WTC11 (cell line): ENCODE measurements around the gene SUMO1. TPM values are rescaled to one million over a fixed set of nuclear protein-coding genes. Genes with fewer than 3 reads are reported as not detected.

Source experiments
- ATAC-seq: fragments of 200-7000 bp; cut with Tn5 transposase; 2 replicates; pipeline ENCODE4 v1.10.0; 2021; ENCODE audit warnings: mild to moderate bottlenecking, moderate library complexity
- CTCF ChIA-PET: fragments of 300-600 bp; sonication (Branson Sonifier 250); formaldehyde crosslinking; loops from one replicate; lab custom pipeline; 2021; ENCODE audit warnings: antibody characterized with exemption; lab: Charles Lee
- POLR2A ChIA-PET: fragments of 350-600 bp; sonication (Branson Sonifier 250); formaldehyde crosslinking; loops from one replicate; lab custom pipeline; 2021; ENCODE audit warnings: antibody characterized with exemption; lab: Charles Lee
- DNase-seq: peaks from one replicate; pipeline ENCODE4 v3.0.0; 2021; ENCODE audit warnings: low spot score
- H3K27ac Mint-ChIP-seq: 2 replicates; pipeline ENCODE4 v1.8.0; 2021; ENCODE audit warnings: mixed read lengths
- H3K27me3 Mint-ChIP-seq: 2 replicates; pipeline ENCODE4 v1.8.0; 2021; ENCODE audit warnings: low read depth, mild to moderate bottlenecking, moderate library complexity, mixed read lengths
- H3K36me3 Mint-ChIP-seq: 2 replicates; pipeline ENCODE4 v1.8.0; 2021; ENCODE audit warnings: mixed read lengths
- H3K4me1 Mint-ChIP-seq: 2 replicates; pipeline ENCODE4 v1.8.0; 2022; ENCODE audit warnings: mixed read lengths
- H3K4me3 Mint-ChIP-seq: 2 replicates; pipeline ENCODE4 v1.8.0; 2021; ENCODE audit warnings: mild to moderate bottlenecking, moderate library complexity, mixed read lengths
- H3K9me3 Mint-ChIP-seq: 2 replicates; pipeline ENCODE4 v1.8.0; 2021; ENCODE audit warnings: mixed read lengths
- ATF1 ChIP-seq: sonication (generic); formaldehyde crosslinking; IDR thresholded peaks from 2 replicates; pipeline ENCODE4 v1.8.1; 2023; ENCODE audit warnings: mild to moderate bottlenecking, moderate library complexity, missing genetic modification reagents
- ETV6 ChIP-seq: sonication (generic); formaldehyde crosslinking; IDR thresholded peaks from 2 replicates; pipeline ENCODE4 v1.8.1; 2022; ENCODE audit warnings: mild to moderate bottlenecking, missing genetic modification reagents
- IRF2 ChIP-seq: sonication (generic); formaldehyde crosslinking; IDR thresholded peaks from 2 replicates; pipeline ENCODE4 v1.8.0; 2022; ENCODE audit warnings: low read depth, missing genetic modification reagents, borderline replicate concordance
- JUN ChIP-seq: sonication (generic); formaldehyde crosslinking; IDR thresholded peaks from 2 replicates; pipeline ENCODE4 v1.8.0; 2023; ENCODE audit warnings: mild to moderate bottlenecking, missing genetic modification reagents
- NR3C1 ChIP-seq: sonication (generic); formaldehyde crosslinking; conservative IDR thresholded peaks from 2 replicates; pipeline ENCODE4 v1.8.1; 2023; ENCODE audit warnings: low read depth, mild to moderate bottlenecking, missing genetic modification reagents
- SMAD3 ChIP-seq: sonication (generic); formaldehyde crosslinking; IDR thresholded peaks from 2 replicates; pipeline ENCODE4 v1.8.0; 2022; ENCODE audit warnings: missing genetic modification reagents, mild to moderate bottlenecking, borderline replicate concordance
- SP1 ChIP-seq: sonication (generic); formaldehyde crosslinking; conservative IDR thresholded peaks from 2 replicates; pipeline ENCODE4 v1.8.1; 2022; ENCODE audit warnings: missing genetic modification reagents
- TCF7 ChIP-seq: sonication (generic); formaldehyde crosslinking; IDR thresholded peaks from 2 replicates; pipeline ENCODE4 v1.8.0; 2022; ENCODE audit warnings: mild to moderate bottlenecking, low read depth, missing genetic modification reagents, moderate library complexity
- TEAD1 ChIP-seq: sonication (generic); formaldehyde crosslinking; IDR thresholded peaks from 2 replicates; pipeline ENCODE4 v1.8.0; 2022; ENCODE audit warnings: mild to moderate bottlenecking, missing genetic modification reagents
- ZBTB21 ChIP-seq: sonication (generic); formaldehyde crosslinking; IDR thresholded peaks from 2 replicates; pipeline ENCODE4 v1.8.1; 2023; ENCODE audit warnings: mild to moderate bottlenecking, missing genetic modification reagents, borderline replicate concordance
- total RNA-seq: library from RNA; stranded (reverse); gene quantifications from 3 replicates; pipeline ENCODE4 v1.2.3, GENCODE V29; 2021
- TF ChIP-seq, protein P1 (sequence below): sonication (generic); formaldehyde crosslinking; IDR thresholded peaks from 2 replicates; pipeline ENCODE4 v1.8.1; 2023; ENCODE audit warnings: mild to moderate bottlenecking, missing genetic modification reagents
- TF ChIP-seq, protein P2 (sequence below): sonication (generic); formaldehyde crosslinking; IDR thresholded peaks from 2 replicates; pipeline ENCODE4 v1.8.1; 2023; ENCODE audit warnings: mild to moderate bottlenecking, missing genetic modification reagents, borderline replicate concordance
- TF ChIP-seq, protein P3 (sequence below): sonication (generic); formaldehyde crosslinking; IDR thresholded peaks from 2 replicates; pipeline ENCODE4 v1.8.1; 2023; ENCODE audit warnings: mild to moderate bottlenecking, missing genetic modification reagents, moderate library complexity
- TF ChIP-seq, protein P4 (sequence below): sonication (generic); formaldehyde crosslinking; IDR thresholded peaks from 2 replicates; pipeline ENCODE4 v1.8.0; 2022; ENCODE audit warnings: missing genetic modification reagents
- TF ChIP-seq, protein P5 (sequence below): sonication (generic); formaldehyde crosslinking; IDR thresholded peaks from 2 replicates; pipeline ENCODE4 v1.8.0; 2023; ENCODE audit warnings: missing genetic modification reagents, mild to moderate bottlenecking, borderline replicate concordance
- TF ChIP-seq, protein P6 (sequence below): sonication (generic); formaldehyde crosslinking; IDR thresholded peaks from 2 replicates; pipeline ENCODE4 v1.8.0; 2022; ENCODE audit warnings: mild to moderate bottlenecking, missing genetic modification reagents
- TF ChIP-seq, protein P7 (sequence below): sonication (generic); formaldehyde crosslinking; IDR thresholded peaks from 2 replicates; pipeline ENCODE4 v1.8.0; 2022; ENCODE audit warnings: mild to moderate bottlenecking, missing genetic modification reagents
- TF ChIP-seq, protein P8 (sequence below): fragments of 250-450 bp; sonication (Bioruptor Pico); IDR thresholded peaks from 2 replicates; pipeline ENCODE4 v1.9.0; 2021; ENCODE audit warnings: mild to moderate bottlenecking

The SUMO1 gene
- total RNA-seq, 1 experiment from 2014 or later: 172 TPM

DNA sequence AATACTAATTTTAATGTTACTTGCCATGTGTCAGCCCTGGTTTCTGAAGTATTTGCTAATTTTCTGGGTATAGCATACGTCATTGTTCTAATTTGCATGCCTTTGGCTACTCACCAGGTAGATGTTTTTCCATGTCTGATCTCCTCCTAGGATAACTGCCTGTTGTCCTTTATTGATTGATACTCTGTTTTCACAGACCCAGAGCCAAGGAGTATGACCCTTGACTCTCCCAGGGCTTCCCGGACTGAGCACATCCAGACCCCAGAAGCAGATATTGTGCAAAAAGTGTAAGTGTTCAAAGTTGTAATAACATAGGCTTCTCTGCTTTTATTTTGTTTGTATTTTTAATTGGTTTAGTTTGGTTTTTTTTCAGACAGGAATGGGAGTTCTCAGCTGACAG lies 53.8 kb downstream of the SUMO1 start:
- Mint-ChIP-seq H3K36me3 (no peaks in the 10 kb centered on the region), H3K27ac (no peak overlapping the region), H3K27me3 (no peaks in the 10 kb centered on the region), H3K4me3 (no peak overlapping the region), H3K9me3 (peaks cover 10% of the 10 kb centered on the region), H3K4me1 (no peaks in the 10 kb centered on the region)
- ChIA-PET CTCF (no interaction called here), POLR2A (no interaction called here)
- TF ChIP-seq TEAD1 (CRISPR knock-in tag) (no peak), TCF7 (CRISPR knock-in tag) (no peak), SMAD3 (CRISPR knock-in tag) (no peak), JUN (no peak), SP1 (CRISPR knock-in tag) (no peak), ZBTB21 (CRISPR knock-in tag) (no peak), ETV6 (no peak), NR3C1 (CRISPR knock-in tag) (no peak), ATF1 (CRISPR knock-in tag) (no peak), IRF2 (CRISPR knock-in tag) (no peak)
- TF ChIP-seq, protein P1, sequence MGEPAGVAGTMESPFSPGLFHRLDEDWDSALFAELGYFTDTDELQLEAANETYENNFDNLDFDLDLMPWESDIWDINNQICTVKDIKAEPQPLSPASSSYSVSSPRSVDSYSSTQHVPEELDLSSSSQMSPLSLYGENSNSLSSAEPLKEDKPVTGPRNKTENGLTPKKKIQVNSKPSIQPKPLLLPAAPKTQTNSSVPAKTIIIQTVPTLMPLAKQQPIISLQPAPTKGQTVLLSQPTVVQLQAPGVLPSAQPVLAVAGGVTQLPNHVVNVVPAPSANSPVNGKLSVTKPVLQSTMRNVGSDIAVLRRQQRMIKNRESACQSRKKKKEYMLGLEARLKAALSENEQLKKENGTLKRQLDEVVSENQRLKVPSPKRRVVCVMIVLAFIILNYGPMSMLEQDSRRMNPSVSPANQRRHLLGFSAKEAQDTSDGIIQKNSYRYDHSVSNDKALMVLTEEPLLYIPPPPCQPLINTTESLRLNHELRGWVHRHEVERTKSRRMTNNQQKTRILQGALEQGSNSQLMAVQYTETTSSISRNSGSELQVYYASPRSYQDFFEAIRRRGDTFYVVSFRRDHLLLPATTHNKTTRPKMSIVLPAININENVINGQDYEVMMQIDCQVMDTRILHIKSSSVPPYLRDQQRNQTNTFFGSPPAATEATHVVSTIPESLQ (CRISPR knock-in tag): no peak
- TF ChIP-seq, protein P2, sequence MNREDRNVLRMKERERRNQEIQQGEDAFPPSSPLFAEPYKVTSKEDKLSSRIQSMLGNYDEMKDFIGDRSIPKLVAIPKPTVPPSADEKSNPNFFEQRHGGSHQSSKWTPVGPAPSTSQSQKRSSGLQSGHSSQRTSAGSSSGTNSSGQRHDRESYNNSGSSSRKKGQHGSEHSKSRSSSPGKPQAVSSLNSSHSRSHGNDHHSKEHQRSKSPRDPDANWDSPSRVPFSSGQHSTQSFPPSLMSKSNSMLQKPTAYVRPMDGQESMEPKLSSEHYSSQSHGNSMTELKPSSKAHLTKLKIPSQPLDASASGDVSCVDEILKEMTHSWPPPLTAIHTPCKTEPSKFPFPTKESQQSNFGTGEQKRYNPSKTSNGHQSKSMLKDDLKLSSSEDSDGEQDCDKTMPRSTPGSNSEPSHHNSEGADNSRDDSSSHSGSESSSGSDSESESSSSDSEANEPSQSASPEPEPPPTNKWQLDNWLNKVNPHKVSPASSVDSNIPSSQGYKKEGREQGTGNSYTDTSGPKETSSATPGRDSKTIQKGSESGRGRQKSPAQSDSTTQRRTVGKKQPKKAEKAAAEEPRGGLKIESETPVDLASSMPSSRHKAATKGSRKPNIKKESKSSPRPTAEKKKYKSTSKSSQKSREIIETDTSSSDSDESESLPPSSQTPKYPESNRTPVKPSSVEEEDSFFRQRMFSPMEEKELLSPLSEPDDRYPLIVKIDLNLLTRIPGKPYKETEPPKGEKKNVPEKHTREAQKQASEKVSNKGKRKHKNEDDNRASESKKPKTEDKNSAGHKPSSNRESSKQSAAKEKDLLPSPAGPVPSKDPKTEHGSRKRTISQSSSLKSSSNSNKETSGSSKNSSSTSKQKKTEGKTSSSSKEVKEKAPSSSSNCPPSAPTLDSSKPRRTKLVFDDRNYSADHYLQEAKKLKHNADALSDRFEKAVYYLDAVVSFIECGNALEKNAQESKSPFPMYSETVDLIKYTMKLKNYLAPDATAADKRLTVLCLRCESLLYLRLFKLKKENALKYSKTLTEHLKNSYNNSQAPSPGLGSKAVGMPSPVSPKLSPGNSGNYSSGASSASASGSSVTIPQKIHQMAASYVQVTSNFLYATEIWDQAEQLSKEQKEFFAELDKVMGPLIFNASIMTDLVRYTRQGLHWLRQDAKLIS (CRISPR knock-in tag): no peak
- TF ChIP-seq, protein P3, sequence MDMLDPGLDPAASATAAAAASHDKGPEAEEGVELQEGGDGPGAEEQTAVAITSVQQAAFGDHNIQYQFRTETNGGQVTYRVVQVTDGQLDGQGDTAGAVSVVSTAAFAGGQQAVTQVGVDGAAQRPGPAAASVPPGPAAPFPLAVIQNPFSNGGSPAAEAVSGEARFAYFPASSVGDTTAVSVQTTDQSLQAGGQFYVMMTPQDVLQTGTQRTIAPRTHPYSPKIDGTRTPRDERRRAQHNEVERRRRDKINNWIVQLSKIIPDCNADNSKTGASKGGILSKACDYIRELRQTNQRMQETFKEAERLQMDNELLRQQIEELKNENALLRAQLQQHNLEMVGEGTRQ (CRISPR knock-in tag): no peak
- TF ChIP-seq, protein P4, sequence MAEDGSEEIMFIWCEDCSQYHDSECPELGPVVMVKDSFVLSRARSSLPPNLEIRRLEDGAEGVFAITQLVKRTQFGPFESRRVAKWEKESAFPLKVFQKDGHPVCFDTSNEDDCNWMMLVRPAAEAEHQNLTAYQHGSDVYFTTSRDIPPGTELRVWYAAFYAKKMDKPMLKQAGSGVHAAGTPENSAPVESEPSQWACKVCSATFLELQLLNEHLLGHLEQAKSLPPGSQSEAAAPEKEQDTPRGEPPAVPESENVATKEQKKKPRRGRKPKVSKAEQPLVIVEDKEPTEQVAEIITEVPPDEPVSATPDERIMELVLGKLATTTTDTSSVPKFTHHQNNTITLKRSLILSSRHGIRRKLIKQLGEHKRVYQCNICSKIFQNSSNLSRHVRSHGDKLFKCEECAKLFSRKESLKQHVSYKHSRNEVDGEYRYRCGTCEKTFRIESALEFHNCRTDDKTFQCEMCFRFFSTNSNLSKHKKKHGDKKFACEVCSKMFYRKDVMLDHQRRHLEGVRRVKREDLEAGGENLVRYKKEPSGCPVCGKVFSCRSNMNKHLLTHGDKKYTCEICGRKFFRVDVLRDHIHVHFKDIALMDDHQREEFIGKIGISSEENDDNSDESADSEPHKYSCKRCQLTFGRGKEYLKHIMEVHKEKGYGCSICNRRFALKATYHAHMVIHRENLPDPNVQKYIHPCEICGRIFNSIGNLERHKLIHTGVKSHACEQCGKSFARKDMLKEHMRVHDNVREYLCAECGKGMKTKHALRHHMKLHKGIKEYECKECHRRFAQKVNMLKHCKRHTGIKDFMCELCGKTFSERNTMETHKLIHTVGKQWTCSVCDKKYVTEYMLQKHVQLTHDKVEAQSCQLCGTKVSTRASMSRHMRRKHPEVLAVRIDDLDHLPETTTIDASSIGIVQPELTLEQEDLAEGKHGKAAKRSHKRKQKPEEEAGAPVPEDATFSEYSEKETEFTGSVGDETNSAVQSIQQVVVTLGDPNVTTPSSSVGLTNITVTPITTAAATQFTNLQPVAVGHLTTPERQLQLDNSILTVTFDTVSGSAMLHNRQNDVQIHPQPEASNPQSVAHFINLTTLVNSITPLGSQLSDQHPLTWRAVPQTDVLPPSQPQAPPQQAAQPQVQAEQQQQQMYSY (CRISPR knock-in tag): no peak
- TF ChIP-seq, protein P5, sequence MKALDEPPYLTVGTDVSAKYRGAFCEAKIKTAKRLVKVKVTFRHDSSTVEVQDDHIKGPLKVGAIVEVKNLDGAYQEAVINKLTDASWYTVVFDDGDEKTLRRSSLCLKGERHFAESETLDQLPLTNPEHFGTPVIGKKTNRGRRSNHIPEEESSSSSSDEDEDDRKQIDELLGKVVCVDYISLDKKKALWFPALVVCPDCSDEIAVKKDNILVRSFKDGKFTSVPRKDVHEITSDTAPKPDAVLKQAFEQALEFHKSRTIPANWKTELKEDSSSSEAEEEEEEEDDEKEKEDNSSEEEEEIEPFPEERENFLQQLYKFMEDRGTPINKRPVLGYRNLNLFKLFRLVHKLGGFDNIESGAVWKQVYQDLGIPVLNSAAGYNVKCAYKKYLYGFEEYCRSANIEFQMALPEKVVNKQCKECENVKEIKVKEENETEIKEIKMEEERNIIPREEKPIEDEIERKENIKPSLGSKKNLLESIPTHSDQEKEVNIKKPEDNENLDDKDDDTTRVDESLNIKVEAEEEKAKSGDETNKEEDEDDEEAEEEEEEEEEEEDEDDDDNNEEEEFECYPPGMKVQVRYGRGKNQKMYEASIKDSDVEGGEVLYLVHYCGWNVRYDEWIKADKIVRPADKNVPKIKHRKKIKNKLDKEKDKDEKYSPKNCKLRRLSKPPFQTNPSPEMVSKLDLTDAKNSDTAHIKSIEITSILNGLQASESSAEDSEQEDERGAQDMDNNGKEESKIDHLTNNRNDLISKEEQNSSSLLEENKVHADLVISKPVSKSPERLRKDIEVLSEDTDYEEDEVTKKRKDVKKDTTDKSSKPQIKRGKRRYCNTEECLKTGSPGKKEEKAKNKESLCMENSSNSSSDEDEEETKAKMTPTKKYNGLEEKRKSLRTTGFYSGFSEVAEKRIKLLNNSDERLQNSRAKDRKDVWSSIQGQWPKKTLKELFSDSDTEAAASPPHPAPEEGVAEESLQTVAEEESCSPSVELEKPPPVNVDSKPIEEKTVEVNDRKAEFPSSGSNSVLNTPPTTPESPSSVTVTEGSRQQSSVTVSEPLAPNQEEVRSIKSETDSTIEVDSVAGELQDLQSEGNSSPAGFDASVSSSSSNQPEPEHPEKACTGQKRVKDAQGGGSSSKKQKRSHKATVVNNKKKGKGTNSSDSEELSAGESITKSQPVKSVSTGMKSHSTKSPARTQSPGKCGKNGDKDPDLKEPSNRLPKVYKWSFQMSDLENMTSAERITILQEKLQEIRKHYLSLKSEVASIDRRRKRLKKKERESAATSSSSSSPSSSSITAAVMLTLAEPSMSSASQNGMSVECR: no peak
- TF ChIP-seq, protein P6, sequence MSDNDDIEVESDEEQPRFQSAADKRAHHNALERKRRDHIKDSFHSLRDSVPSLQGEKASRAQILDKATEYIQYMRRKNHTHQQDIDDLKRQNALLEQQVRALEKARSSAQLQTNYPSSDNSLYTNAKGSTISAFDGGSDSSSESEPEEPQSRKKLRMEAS: no peak
- TF ChIP-seq, protein P7, sequence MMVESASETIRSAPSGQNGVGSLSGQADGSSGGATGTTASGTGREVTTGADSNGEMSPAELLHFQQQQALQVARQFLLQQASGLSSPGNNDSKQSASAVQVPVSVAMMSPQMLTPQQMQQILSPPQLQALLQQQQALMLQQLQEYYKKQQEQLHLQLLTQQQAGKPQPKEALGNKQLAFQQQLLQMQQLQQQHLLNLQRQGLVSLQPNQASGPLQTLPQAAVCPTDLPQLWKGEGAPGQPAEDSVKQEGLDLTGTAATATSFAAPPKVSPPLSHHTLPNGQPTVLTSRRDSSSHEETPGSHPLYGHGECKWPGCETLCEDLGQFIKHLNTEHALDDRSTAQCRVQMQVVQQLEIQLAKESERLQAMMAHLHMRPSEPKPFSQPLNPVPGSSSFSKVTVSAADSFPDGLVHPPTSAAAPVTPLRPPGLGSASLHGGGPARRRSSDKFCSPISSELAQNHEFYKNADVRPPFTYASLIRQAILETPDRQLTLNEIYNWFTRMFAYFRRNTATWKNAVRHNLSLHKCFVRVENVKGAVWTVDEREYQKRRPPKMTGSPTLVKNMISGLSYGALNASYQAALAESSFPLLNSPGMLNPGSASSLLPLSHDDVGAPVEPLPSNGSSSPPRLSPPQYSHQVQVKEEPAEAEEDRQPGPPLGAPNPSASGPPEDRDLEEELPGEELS (CRISPR knock-in tag): no peak
- TF ChIP-seq, protein P8, sequence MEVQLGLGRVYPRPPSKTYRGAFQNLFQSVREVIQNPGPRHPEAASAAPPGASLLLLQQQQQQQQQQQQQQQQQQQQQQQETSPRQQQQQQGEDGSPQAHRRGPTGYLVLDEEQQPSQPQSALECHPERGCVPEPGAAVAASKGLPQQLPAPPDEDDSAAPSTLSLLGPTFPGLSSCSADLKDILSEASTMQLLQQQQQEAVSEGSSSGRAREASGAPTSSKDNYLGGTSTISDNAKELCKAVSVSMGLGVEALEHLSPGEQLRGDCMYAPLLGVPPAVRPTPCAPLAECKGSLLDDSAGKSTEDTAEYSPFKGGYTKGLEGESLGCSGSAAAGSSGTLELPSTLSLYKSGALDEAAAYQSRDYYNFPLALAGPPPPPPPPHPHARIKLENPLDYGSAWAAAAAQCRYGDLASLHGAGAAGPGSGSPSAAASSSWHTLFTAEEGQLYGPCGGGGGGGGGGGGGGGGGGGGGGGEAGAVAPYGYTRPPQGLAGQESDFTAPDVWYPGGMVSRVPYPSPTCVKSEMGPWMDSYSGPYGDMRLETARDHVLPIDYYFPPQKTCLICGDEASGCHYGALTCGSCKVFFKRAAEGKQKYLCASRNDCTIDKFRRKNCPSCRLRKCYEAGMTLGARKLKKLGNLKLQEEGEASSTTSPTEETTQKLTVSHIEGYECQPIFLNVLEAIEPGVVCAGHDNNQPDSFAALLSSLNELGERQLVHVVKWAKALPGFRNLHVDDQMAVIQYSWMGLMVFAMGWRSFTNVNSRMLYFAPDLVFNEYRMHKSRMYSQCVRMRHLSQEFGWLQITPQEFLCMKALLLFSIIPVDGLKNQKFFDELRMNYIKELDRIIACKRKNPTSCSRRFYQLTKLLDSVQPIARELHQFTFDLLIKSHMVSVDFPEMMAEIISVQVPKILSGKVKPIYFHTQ (CRISPR knock-in tag): no peak
- DNase-seq (no peak), ATAC-seq (no peak)
